SK-N-SH (cell line): ENCODE measurements around the gene NTSR2. TPM values are rescaled to one million over a fixed set of nuclear protein-coding genes. Genes with fewer than 3 reads are reported as not detected.
A peak's percentile ranks its signal among the peaks of the same experiment; 100 is the strongest.

Experiments used
- CTCF ChIA-PET: fragments of 300-600, 350-600 bp; formaldehyde crosslinking; extraction: SDS; loops from one replicate; lab custom pipeline; 2021; lab: Yijun Ruan, JAX
- POLR2A ChIA-PET: fragments of 350-600 bp; sonication (Branson Sonifier 250); formaldehyde crosslinking; extraction: SDS; loops from one replicate; lab custom pipeline; 2020; ENCODE audit warnings: antibody characterized with exemption, inconsistent platforms; lab: Yijun Ruan, JAX
- DNase-seq: peaks from one replicate; pipeline ENCODE4 v3.0.0; 2012
- H2AFZ ChIP-seq: fragments of 200-600 bp; sonication (generic); 2 replicates; pipeline ENCODE4 v1.8.1; 2016; ENCODE audit warnings: antibody characterized with exemption, mild to moderate bottlenecking, low read depth
- H3F3A ChIP-seq: fragments of 200-600 bp; sonication (generic); replicated peaks from 2 replicates; pipeline ENCODE3; 2016; ENCODE audit warnings: antibody characterized with exemption, mild to moderate bottlenecking; ENCODE audit not compliant: insufficient read depth
- H3K27ac ChIP-seq, 2 experiments: fragments of 200-500 bp in 1 of 2; fragments of 200-600 bp in 1 of 2; sonication (Bioruptor generic) in 1 of 2; sonication (generic), shearing (Covaris generic) in 1 of 2; 2 replicates each; pipeline versions ENCODE4 v1.5.1 to v1.6.1; 2014 to 2016; ENCODE audit warnings: low read depth in 2 of 2, inconsistent platforms in 1 of 2, low read length in 1 of 2, mild to moderate bottlenecking in 1 of 2, mixed read lengths in 1 of 2
- H3K27me3 ChIP-seq: fragments of 200-600 bp; sonication (generic), shearing (Covaris generic); 2 replicates; pipeline ENCODE4 v1.6.1; 2016; ENCODE audit warnings: mixed run types; ENCODE audit not compliant: insufficient read depth
- H3K36me3 ChIP-seq, 2 experiments: fragments of 200-500 bp in 1 of 2; fragments of 200-600 bp in 1 of 2; sonication (Bioruptor generic) in 1 of 2; sonication (generic) in 1 of 2; replicated peaks in 1 of 2; 2 replicates each; pipeline versions ENCODE3 to v1.5.1; 2014 to 2016; ENCODE audit warnings: low read length in 1 of 2, mild to moderate bottlenecking in 1 of 2; ENCODE audit not compliant: insufficient read depth in 2 of 2, control insufficient read depth in 1 of 2
- H3K4me1 ChIP-seq, 2 experiments: fragments of 200-500 bp in 1 of 2; fragments of 200-600 bp in 1 of 2; sonication (Bioruptor generic) in 1 of 2; sonication (generic), shearing (Covaris generic) in 1 of 2; 2 replicates each; pipeline versions ENCODE4 v1.5.1 to v1.6.1; 2014 to 2016; ENCODE audit warnings: low read depth in 1 of 2, low read length in 1 of 2, mixed run types in 1 of 2; ENCODE audit not compliant: insufficient read depth in 2 of 2, control insufficient read depth in 1 of 2
- H3K4me2 ChIP-seq: fragments of 200-600 bp; sonication (generic), shearing (Covaris generic); 2 replicates; pipeline ENCODE4 v1.6.1; 2017; ENCODE audit warnings: mixed run types
- H3K4me3 ChIP-seq, 2 experiments: fragments of 200-500 bp in 1 of 2; fragments of 200-600 bp in 1 of 2; sonication (Bioruptor generic) in 1 of 2; sonication (generic), shearing (Covaris generic) in 1 of 2; 2 replicates each; pipeline versions ENCODE4 v1.5.1 to v1.8.1; 2014 to 2016; ENCODE audit warnings: low read depth in 2 of 2, inconsistent platforms in 1 of 2, low read length in 1 of 2, mild to moderate bottlenecking in 1 of 2, mixed read lengths in 1 of 2, moderate library complexity in 1 of 2
- H3K79me2 ChIP-seq: fragments of 200-600 bp; sonication (generic); 2 replicates; pipeline ENCODE4 v1.8.1; 2017; ENCODE audit warnings: mild to moderate bottlenecking; ENCODE audit not compliant: insufficient read depth
- H3K9ac ChIP-seq: fragments of 200-600 bp; sonication (generic); 2 replicates; pipeline ENCODE4 v1.6.1; 2017; ENCODE audit warnings: mixed run types
- H3K9me2 ChIP-seq: fragments of 200-600 bp; sonication (generic); 2 replicates; pipeline ENCODE4 v1.6.1; 2017; ENCODE audit warnings: mixed run types
- H3K9me3 ChIP-seq: fragments of 200-600 bp; sonication (generic); 2 replicates; pipeline ENCODE4 v1.6.1; 2017; ENCODE audit warnings: mixed run types, mild to moderate bottlenecking, moderate library complexity
- H4K20me1 ChIP-seq: fragments of 200-600 bp; sonication (generic); 2 replicates; pipeline ENCODE4 v1.6.1; 2017; ENCODE audit warnings: mild to moderate bottlenecking, mixed run types; ENCODE audit not compliant: insufficient read depth
- ELF1 ChIP-seq: IDR thresholded peaks from 2 replicates; pipeline ENCODE4 v1.4.0; 2012
- EZH2phosphoT487 ChIP-seq: fragments of 200-600 bp; sonication (generic); IDR thresholded peaks from 2 replicates; pipeline ENCODE4 v1.6.1; 2017; ENCODE audit warnings: low read depth, mixed run types, mild to moderate bottlenecking, antibody characterized with exemption, moderate library complexity, borderline replicate concordance
- FOXM1 ChIP-seq: IDR thresholded peaks from 2 replicates; pipeline ENCODE4 v1.4.0; 2012; ENCODE audit warnings: low read depth, mild to moderate bottlenecking
- JUND ChIP-seq: IDR thresholded peaks from 2 replicates; pipeline ENCODE4 v1.4.0; 2012
- MEF2A ChIP-seq: IDR thresholded peaks from 2 replicates; pipeline ENCODE4 v1.4.0; 2012; ENCODE audit warnings: low read depth, borderline replicate concordance
- RFX5 ChIP-seq: IDR thresholded peaks from 2 replicates; pipeline ENCODE4 v1.6.1; 2012; ENCODE audit warnings: mild to moderate bottlenecking, improper control_type of control experiment, low read length
- TAF1 ChIP-seq: IDR thresholded peaks from 2 replicates; pipeline ENCODE4 v1.6.1; 2012; ENCODE audit warnings: low read depth, mild to moderate bottlenecking, low read length, moderate library complexity, borderline replicate concordance
- YY1 ChIP-seq: IDR thresholded peaks from 2 replicates; pipeline ENCODE4 v1.4.0; 2012; ENCODE audit warnings: low read depth, mild to moderate bottlenecking
- WGBS: methylation state at CpG from one replicate; pipeline ENCODE4 v1.1.6; 2017; ENCODE audit warnings: low lambda C conversion rate; 5-methylcytosine and 5-hydroxymethylcytosine counted together
- polyA plus RNA-seq, 3 experiments: library from polyadenylated mRNA; depleted of rRNA; stranded (reverse); fragments of >200 nt; gene quantifications; 2 replicates each; pipeline ENCODE4 v1.2.3, GENCODE V29; 2012
- TF ChIP-seq, protein P1 (sequence below): IDR thresholded peaks from 2 replicates; pipeline ENCODE4; 2012
- TF ChIP-seq, protein P2 (sequence below): fragments of 200-600 bp; sonication (generic); IDR thresholded peaks from 2 replicates; pipeline ENCODE4 v1.6.1; 2017; ENCODE audit warnings: antibody characterized with exemption, mild to moderate bottlenecking, moderate library complexity
- TF ChIP-seq, protein P3 (sequence below): IDR thresholded peaks from 2 replicates; pipeline ENCODE4 v1.6.1; 2012; ENCODE audit warnings: mild to moderate bottlenecking, low read depth, low read length, moderate library complexity
- TF ChIP-seq, protein P4 (sequence below): IDR thresholded peaks from 2 replicates; pipeline ENCODE4 v1.4.0; 2012; ENCODE audit warnings: low read depth, borderline replicate concordance

Gene NTSR2
- polyA plus RNA-seq, 1 of the 3 experiments (the other 2 are of a cell fraction): not detected

DNA sequence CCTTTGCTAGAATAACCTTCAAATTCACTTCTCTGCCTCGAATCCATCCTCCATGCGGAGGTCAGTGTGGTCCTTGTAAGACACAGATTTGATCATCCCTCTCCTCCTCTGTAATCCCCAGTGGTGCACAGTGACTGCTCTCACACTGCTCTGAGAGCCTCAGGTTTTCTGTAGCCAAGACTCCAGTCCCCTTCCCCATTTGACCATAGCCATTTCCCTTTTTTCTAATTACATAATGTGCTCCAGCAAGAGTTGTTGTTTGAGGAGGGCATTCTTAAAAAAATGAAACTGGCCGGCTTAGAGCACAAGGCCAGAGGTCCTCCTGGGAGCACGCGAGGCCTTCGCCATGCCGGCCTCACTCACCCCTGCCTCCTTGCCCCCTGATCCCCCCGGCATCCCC, 41.8 kb upstream of the NTSR2 start:
- peaks cover 9 to 25% of the 10 kb centered on the region in 2 experiments; a peak in 3 of 4 replicates for H3K4me1 ChIP-seq

DNA sequence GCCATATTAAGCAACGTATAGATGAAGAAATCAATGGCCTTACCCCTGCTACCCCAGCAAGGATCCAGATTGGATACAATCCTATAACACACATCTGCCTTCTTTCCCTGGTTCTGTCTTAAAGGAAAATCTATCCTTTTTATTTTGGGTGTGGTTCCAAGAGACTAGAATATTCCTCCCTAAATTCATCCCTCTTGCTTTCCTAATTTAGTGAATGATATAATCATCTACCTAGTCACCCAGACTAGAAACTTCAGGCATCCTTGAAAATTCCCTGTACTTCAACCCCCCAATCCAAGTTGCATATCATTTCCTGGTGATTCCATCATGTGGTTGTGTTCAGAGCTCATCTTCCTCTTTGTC, 41.3 kb upstream of the NTSR2 start:
- Histone ChIP-seq H3K9ac (no peak overlapping the region), H3K79me2 (no peaks in the 10 kb centered on the region), H3K9me3 (no peaks in the 10 kb centered on the region), H3K36me3 (no peaks in the 10 kb centered on the region), H2AFZ (no peak overlapping the region), H3K27ac (no peak overlapping the region), H3K27me3 (no peaks in the 10 kb centered on the region), H3K9me2 (no peaks in the 10 kb centered on the region), H3K4me1 (peaks cover 9 to 22% of the 10 kb centered on the region in 2 experiments; a peak in 3 of 4 replicates), H3F3A (peaks cover 5% of the 10 kb centered on the region), H3K4me3 (no peak overlapping the region), H3K4me2 (peak overlapping the region; percentile 38; the same call in 1 of the 2 replicates), H4K20me1 (no peaks in the 10 kb centered on the region)
- DNase-seq: no peak
- 95% methylated on average over 1 of the region's 1 CpG for WGBS
- TF ChIP-seq RFX5: no peak
- TF ChIP-seq, protein P1, sequence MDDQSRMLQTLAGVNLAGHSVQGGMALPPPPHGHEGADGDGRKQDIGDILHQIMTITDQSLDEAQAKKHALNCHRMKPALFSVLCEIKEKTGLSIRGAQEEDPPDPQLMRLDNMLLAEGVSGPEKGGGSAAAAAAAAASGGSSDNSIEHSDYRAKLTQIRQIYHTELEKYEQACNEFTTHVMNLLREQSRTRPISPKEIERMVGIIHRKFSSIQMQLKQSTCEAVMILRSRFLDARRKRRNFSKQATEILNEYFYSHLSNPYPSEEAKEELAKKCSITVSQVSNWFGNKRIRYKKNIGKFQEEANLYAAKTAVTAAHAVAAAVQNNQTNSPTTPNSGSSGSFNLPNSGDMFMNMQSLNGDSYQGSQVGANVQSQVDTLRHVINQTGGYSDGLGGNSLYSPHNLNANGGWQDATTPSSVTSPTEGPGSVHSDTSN: no peak
- TF ChIP-seq, protein P2, sequence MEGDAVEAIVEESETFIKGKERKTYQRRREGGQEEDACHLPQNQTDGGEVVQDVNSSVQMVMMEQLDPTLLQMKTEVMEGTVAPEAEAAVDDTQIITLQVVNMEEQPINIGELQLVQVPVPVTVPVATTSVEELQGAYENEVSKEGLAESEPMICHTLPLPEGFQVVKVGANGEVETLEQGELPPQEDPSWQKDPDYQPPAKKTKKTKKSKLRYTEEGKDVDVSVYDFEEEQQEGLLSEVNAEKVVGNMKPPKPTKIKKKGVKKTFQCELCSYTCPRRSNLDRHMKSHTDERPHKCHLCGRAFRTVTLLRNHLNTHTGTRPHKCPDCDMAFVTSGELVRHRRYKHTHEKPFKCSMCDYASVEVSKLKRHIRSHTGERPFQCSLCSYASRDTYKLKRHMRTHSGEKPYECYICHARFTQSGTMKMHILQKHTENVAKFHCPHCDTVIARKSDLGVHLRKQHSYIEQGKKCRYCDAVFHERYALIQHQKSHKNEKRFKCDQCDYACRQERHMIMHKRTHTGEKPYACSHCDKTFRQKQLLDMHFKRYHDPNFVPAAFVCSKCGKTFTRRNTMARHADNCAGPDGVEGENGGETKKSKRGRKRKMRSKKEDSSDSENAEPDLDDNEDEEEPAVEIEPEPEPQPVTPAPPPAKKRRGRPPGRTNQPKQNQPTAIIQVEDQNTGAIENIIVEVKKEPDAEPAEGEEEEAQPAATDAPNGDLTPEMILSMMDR: no peak
- TF ChIP-seq YY1: no peak
- TF ChIP-seq, protein P3, sequence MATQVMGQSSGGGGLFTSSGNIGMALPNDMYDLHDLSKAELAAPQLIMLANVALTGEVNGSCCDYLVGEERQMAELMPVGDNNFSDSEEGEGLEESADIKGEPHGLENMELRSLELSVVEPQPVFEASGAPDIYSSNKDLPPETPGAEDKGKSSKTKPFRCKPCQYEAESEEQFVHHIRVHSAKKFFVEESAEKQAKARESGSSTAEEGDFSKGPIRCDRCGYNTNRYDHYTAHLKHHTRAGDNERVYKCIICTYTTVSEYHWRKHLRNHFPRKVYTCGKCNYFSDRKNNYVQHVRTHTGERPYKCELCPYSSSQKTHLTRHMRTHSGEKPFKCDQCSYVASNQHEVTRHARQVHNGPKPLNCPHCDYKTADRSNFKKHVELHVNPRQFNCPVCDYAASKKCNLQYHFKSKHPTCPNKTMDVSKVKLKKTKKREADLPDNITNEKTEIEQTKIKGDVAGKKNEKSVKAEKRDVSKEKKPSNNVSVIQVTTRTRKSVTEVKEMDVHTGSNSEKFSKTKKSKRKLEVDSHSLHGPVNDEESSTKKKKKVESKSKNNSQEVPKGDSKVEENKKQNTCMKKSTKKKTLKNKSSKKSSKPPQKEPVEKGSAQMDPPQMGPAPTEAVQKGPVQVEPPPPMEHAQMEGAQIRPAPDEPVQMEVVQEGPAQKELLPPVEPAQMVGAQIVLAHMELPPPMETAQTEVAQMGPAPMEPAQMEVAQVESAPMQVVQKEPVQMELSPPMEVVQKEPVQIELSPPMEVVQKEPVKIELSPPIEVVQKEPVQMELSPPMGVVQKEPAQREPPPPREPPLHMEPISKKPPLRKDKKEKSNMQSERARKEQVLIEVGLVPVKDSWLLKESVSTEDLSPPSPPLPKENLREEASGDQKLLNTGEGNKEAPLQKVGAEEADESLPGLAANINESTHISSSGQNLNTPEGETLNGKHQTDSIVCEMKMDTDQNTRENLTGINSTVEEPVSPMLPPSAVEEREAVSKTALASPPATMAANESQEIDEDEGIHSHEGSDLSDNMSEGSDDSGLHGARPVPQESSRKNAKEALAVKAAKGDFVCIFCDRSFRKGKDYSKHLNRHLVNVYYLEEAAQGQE: no peak
- TF ChIP-seq MEF2A: no peak
- no peak for TF ChIP-seq ELF1
- TF ChIP-seq FOXM1: no peak
- TF ChIP-seq, protein P4, sequence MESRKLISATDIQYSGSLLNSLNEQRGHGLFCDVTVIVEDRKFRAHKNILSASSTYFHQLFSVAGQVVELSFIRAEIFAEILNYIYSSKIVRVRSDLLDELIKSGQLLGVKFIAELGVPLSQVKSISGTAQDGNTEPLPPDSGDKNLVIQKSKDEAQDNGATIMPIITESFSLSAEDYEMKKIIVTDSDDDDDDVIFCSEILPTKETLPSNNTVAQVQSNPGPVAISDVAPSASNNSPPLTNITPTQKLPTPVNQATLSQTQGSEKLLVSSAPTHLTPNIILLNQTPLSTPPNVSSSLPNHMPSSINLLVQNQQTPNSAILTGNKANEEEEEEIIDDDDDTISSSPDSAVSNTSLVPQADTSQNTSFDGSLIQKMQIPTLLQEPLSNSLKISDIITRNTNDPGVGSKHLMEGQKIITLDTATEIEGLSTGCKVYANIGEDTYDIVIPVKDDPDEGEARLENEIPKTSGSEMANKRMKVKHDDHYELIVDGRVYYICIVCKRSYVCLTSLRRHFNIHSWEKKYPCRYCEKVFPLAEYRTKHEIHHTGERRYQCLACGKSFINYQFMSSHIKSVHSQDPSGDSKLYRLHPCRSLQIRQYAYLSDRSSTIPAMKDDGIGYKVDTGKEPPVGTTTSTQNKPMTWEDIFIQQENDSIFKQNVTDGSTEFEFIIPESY: no peak
- no peak for TF ChIP-seq JUND
- POLR2A ChIA-PET: no interaction called here
- CTCF ChIA-PET: interaction anchor here (1.1 to 2.5 kb wide), 5 partner anchors 14 to 74 kb away, joined by 3 to 10 read pairs (median 8); no protein-coding TSS in a partner anchor

More for the DNA sequence above, 41.8 kb upstream of the NTSR2 start:
- Histone ChIP-seq H3K27me3 (no peaks in the 10 kb centered on the region), H2AFZ (no peak overlapping the region), H3K9me2 (no peaks in the 10 kb centered on the region), H3K36me3 (no peaks in the 10 kb centered on the region), H3K4me2 (no peak overlapping the region), H3K9me3 (no peaks in the 10 kb centered on the region), H3K79me2 (no peaks in the 10 kb centered on the region), H3K9ac (no peak overlapping the region), H3K4me3 (no peak overlapping the region), H4K20me1 (no peaks in the 10 kb centered on the region), H3K27ac (no peak overlapping the region), H3F3A (peaks cover 5% of the 10 kb centered on the region)
- no peak for DNase-seq
- POLR2A ChIA-PET: interaction anchor here (0.6 kb wide), 1 partner anchor 19 kb away, joined by 4 read pairs; no protein-coding TSS in a partner anchor
- no peak for TF ChIP-seq TAF1
- no peak for TF ChIP-seq EZH2phosphoT487
- WGBS: 80% methylated on average over 8 of the region's 8 CpGs
- CTCF ChIA-PET: interaction anchor here (1.1 to 13.0 kb wide), 6 partner anchors 16 to 73 kb away, joined by 3 to 130 read pairs (median 7); no protein-coding TSS in a partner anchor
